HCEC 1CT (cell line): ENCODE measurements around the gene CLRN2.
"Not testable (repeated sequence)": the region's sequence is repeated elsewhere in the genome, so short reads cannot be mapped to it uniquely, and the experiment has no call there.

Experiments used
- DNase-seq: peaks from one replicate; pipeline ENCODE4 v3.0.0-alpha.2; 2017

Gene CLRN2

DNA sequence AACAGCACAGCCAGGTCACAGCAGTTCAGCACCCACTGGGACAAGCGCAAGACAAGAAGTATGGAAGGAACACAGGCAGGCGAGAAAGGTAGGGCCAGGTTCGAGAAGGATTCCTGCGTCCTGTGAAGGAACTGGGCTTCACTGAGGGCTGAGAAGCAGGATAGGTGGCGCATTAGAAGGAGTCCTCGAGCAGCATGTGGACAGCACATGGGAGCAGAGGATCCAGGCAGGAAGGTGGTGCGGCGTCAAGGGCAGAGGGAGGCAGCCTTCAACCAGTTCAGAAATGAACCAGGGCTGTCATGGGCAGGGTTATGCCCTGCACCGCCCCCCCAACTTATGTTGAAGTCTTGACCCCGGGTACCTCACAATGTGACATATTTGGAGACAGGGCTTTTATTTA is 31.3 kb downstream of the CLRN2 start:
- DNase-seq, result no peak

DNA sequence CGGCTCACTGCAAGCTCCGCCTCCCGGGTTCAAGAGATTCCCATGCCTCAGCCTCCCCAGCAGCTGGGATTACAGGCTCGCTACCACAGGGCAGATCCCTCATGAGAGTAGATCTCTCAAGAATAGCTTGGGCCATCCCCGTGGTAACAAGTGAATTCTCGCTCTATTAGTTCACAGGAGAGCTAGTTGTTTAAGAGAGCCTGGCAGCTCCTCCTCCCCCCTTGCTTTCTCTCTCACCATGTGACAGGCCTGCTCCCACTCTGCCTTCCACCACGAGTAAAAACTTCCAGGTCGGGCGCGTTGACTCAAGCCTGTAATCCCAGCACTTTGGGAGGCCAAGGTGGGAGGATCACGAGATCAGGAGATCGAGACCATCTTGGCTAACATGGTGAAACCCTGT is 31.7 kb downstream of the CLRN2 start:
- no peak for DNase-seq

DNA sequence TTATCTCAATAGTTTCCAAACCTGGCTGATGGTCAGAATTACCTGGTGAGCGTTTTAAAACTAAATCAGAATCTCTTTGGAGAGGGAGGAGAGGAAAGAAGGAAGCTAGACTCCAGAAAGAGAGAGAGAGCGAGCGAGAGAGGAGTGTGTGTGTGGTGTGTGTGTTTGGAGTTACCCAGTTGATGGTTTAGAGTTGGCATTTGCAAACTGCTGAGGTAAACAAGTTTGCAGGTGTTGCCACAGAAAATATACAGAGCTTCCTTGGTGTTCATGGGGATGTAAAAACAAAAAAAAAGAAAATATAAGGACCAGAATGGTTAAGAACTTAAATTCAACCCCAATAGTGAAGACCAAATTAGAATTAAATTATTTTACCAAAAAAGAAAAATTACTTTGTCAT is 35.6 kb downstream of the CLRN2 start:
- no peak for DNase-seq

DNA sequence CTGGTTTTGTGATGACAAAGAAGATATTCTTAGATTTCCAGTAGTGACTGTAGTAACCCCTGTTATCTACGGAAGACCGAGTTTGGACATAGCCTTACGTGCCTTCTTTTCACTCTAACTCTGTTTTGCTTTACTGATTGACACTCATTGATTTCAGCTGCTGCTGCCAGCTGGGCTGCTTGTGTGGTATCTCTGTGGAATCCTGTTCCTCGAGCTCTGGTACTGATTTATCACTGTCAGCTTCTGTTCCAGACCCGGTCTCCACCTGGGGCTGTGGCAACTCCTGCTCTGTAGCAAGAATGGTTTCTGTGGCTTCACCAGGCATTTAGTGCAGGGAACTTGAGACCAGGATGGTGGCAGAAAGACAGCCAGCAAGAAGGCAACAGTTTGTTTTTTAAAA is 37.5 kb downstream of the CLRN2 start:
- DNase-seq, result no peak

DNA sequence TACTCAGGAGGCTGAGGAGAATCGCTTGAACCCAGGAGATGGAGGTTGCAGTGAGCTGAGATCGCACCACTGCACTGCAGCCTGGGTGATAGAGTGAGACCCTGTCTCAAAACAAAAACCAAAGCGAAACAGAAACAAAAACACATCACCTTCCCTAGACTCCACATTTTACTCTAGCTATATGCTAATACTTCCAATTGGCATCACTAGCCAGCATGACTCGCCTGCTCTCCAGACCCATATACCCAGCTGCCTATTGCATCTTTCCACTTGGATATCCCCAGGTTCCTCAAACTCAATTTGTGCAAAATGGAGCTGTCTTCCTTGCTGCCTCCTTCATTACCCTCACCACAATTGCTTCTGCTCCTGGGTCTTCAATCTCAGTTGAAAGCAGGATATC is 39.6 kb downstream of the CLRN2 start:
- DNase-seq, result no peak

DNA sequence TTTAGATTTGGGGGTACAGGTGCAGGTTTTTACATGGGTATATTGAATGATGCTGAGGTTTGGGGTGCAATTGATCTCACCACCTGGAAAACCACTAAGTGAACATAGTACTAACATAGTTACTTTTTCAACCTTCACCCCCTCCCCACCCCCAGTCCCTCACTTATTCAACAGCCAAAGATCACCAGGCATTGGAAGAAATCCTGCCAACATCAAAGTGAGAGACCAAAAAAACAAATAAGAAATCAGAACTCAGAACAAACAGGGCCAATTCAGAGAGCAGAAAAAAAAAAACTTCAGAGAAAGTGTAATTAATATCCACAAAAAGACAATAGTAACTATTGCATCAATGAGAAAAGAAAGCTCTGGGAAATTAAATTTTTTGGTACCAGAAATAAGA is 41.5 kb downstream of the CLRN2 start:
- DNase-seq, result no peak

DNA sequence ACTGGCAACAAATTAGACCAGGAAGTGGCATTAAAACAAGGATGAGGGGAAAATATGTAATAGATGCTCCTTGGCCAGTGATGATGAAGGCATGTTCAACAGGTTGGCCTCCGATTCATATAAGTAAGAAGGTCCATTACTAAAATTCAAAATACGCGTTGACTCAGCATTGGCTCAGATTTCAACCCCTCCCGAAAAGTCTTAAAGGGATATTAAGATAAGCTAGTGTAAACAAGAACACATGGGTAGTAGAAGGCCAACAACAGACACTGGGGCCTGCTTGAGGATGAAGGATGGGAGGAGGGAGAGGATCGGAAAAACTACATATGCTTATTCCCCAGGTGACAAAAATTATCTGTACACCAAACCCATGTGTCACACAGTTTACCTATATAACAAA is 42.9 kb downstream of the CLRN2 start:
- DNase-seq, result no peak

DNA sequence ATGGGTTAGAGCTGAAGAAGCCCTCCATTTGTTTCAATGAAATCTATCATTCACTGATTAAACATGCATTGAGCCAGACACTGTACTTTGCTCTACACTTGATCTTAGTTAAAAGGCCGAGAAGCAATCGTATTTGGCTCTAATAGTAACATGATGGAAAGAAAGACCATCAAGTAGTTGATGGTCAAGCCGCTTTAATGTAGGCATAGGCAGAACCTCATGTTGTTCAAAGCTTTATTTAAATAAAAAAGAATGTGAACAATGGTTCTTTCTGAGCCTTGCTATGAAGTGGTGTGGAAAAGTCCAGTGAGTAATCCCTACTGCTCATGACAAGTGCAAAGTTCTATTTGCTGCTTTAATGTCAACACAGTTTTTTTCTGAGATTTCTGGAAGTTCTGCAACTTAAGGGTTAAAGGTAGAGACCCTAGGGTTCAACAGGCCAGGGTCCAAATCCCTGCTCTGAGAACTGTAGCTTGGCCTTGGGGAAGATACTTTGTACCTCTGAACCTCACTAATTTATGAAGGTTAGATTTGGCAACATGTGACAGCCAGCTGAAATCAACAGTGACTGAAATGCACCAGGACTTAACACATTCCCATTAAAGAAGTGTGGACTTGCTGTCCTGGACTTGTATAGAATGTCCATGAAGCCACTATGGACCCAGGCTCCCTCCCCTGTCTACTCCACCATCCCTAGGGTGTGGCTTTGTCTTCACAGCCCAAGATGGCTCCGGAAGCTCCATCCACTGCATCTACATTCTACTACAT is 44.2 kb downstream of the CLRN2 start:
- no peak for DNase-seq

DNA sequence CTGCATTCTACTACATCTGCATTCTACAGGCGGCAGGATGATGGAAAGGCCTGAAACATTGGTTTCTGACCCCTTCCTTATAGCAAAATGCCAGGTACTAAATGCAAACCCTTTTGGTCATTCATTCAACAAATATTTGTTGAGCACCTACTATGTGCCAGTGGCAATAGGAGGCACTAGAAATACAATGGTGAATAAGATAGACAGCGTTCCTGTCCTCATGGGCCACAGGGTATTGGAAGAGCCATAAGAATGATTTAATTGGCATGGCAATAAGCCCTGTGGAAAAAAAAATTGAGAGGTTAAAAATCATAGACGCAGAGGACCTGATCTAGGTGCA is 44.7 kb downstream of the CLRN2 start:
- no peak for DNase-seq

DNA sequence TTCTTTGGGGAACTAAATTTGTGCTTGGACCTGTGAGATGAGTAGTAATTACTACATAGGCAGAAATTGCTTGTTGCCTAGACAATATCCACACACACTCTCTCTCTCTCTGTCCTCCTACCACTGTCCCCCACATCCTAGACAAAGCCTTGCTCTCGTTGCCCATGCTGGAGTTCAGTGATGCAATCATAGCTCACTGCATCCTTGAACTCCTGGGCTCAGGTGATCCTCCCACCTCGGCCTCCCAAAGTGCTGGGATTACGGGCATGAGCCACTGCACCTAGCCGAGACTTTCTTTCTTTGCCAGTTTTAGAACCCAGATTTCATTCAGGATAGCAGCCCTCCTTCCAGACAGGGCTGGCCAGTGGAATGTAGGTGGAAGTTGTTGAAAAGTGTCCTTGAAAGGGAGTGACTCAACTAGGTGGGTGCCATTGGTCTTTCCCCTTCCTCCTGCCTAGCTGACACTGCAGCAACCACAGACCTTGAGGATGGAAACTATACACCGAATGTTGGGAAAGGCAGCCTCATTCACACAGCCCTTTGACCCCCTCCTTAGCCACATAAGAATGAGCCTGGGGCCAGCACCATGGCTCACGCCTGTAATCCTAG is 45.2 kb downstream of the CLRN2 start:
- DNase-seq, result no peak

DNA sequence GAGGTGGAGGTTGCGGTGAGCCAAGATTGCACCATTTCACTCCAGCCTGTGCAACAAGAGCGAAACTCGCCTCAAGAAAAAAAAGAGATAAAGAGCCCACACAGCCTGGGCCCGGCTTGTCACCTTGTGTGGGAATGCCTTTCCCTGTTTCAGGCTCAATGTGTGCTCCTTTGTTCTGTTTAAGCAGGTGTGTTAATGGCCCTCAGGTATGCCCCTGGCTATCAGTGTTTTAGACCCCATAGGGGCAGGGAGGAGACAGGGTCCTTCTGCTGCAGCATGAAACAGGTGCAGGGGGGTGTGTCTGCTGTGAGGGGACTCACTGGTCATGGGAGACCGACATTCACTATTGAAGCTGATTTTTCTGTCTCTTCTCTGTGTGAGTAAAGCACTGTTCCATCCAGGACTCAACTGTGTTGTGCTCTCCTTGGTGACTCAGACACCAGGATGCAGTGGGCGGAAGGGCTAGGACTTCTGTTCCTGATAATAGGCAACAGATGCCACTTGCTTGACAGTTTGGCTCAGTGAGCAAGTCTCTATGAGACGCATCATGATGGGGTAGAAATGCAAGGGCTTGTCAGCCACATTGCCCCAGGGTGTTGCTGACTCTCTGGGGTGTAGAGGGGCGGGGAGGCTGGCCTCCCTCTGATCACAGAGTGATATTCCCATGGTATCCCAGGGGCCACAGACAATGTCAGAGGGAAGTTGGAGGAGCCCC is 46.4 kb downstream of the CLRN2 start:
- peak; percentile 13 for DNase-seq

DNA sequence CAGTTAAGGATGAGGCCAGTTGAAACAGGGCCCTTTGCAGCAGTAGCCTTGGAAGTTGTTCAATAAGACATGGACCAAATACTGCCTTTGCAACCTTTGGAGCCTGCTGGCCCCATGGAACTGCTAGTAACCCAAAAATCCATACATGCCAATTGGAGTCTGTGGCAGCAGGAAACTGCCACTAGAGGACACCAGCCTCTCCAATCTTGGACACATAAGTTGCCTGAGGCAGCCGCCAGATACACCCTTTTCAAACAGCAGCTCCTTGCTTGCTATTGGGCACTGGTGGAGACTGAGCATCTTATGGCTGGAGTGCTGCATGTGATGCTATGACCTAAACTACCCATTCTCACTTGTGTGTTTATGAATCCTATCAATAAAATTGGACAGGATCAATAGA is 47.2 kb downstream of the CLRN2 start:
- no peak for DNase-seq

DNA sequence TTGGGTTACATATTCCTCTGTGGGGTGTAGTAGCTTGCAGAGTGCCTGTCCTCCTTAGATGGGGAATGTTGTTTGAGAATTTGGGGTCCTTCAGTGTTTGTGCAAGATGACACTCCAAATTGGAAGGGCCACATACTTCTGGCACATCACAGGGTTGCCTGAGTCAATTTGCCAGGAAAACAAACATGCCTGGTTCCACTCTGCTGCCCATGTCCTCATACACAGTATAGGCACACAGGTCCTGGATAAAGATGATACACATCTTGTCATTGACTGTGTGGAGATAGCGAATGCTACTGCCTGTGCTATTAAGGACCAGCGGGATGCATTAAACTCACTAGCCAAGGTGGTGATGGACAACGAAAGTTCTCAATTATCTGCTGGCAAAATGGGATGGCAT is 50.9 kb downstream of the CLRN2 start:
- no peak for DNase-seq

DNA sequence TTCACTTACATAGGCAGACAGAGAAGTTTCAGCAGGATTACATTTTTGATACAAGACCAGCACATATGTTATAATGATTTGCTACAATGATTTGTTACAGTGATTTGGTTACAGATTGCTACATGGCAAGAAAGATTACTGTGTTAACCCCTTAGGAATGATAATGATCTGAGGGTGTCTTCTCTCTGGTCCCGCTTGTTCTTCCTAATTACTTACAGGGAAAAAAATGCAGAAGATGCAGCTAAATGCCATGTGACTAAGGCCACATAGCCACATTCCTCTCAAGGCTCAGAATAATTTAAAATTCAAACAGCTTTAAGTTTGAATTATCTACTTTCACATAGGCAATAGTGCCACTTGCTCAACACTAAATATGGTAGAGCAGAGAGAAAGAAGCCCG is 52.3 kb downstream of the CLRN2 start:
- no peak for DNase-seq

DNA sequence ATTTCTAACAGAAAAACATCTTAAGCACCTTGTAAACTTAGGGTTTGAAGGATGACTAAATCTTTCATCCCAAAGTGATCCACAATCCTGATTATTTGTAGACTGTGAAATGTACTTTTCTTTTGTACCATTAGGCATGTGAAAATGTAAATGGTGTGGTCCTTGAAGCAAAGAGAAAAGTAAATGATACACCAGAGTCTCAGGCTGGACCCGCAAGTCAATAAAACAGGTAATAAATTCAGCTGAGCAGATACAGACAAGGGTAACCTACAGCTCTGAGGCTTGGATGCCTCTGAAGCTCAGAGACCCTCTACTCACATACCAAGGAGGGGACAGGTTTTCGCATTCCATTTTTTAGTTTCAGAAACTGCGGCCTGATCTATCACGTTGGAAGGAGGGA is 59.2 kb downstream of the CLRN2 start:
- DNase-seq, result no peak

DNA sequence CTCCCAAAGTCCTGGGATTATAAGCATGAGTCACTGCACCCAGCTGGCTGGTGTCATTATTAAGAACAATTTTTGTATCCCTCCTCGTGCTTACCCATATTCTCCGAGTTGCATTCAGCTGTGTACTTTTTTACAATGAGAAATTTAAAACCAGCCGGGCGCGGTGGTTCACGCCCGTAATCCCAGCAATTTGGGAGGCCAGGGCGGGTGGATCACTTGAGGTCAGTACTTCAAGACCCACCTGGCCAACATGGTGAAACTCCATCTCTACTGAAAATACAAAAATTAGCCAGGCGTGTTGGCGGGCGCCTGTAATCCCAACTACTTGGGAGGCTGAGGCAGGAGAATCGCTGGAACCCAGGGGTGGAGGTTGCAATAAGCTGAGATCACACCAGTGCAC is 60.2 kb downstream of the CLRN2 start:
- DNase-seq, result not testable (repeated sequence)
